ENCODE data around the gene GAB4.

GAB4 gene

GRCh38 chr22:16959345-16959930 lies 48.6 kb downstream of the GAB4 start:
- TF ChIP-seq ZBTB7A (IDR thresholded peaks at IDR 0.05; ENCODE audit: low read depth) (no peak), CREB1 (IDR thresholded peaks at IDR 0.05; ENCODE audit: low read depth) (no peak)

GRCh38 chr22:16958475-16958874 lies 49.5 kb downstream of the GAB4 start:
- no peak for TF ChIP-seq CEBPB (IDR thresholded peaks at IDR 0.05)

- no peak for TF ChIP-seq MAX (IDR thresholded peaks at IDR 0.05)
- TF ChIP-seq USF1 (IDR thresholded peaks at IDR 0.05) = no peak
- TF ChIP-seq FOXM1 (IDR thresholded peaks at IDR 0.05; ENCODE audit: borderline replicate concordance, low read depth) = no peak
- TF ChIP-seq CEBPB (IDR thresholded peaks at IDR 0.05) = no peak
- TF ChIP-seq TEAD4 (IDR thresholded peaks at IDR 0.05) = no peak
- no peak for TF ChIP-seq CREB1 (IDR thresholded peaks at IDR 0.05; ENCODE audit: low read depth)
- TF ChIP-seq EP300 (IDR thresholded peaks at IDR 0.05; ENCODE audit: borderline replicate concordance) = no peak
- no peak for TF ChIP-seq TAF1 (IDR thresholded peaks at IDR 0.05; ENCODE audit: low read depth)
- TF ChIP-seq RAD21 (IDR thresholded peaks at IDR 0.05; ENCODE audit: low read depth) = no peak
- TF ChIP-seq ZBTB7A (IDR thresholded peaks at IDR 0.05; ENCODE audit: low read depth) = no peak
- TF ChIP-seq NFIC (IDR thresholded peaks at IDR 0.05) = no peak
- no peak for TF ChIP-seq YY1 (IDR thresholded peaks at IDR 0.05; ENCODE audit: low read depth)
- no peak for TF ChIP-seq TCF12 (IDR thresholded peaks at IDR 0.05; ENCODE audit: low read depth)
- no peak for TF ChIP-seq REST (IDR thresholded peaks at IDR 0.05; ENCODE audit: low read depth)
Observed at GRCh38 chr22:16957781-16958180, 50.2 kb downstream of the GAB4 start.

- TF ChIP-seq TCF12 (IDR thresholded peaks at IDR 0.05; ENCODE audit: low read depth) (no peak), TEAD4 (IDR thresholded peaks at IDR 0.05) (no peak), CEBPB (IDR thresholded peaks at IDR 0.05) (no peak), TAF1 (IDR thresholded peaks at IDR 0.05; ENCODE audit: low read depth) (no peak), CREB1 (IDR thresholded peaks at IDR 0.05; ENCODE audit: low read depth) (no peak), YY1 (IDR thresholded peaks at IDR 0.05; ENCODE audit: low read depth) (no peak), FOXM1 (IDR thresholded peaks at IDR 0.05; ENCODE audit: borderline replicate concordance, low read depth) (no peak), EGR1 (IDR thresholded peaks at IDR 0.05) (no peak), NFIC (IDR thresholded peaks at IDR 0.05) (no peak), USF1 (IDR thresholded peaks at IDR 0.05) (no peak), EP300 (IDR thresholded peaks at IDR 0.05; ENCODE audit: borderline replicate concordance) (no peak), MAX (IDR thresholded peaks at IDR 0.05) (no peak), RAD21 (IDR thresholded peaks at IDR 0.05; ENCODE audit: low read depth) (no peak), ZBTB7A (IDR thresholded peaks at IDR 0.05; ENCODE audit: low read depth) (no peak), REST (IDR thresholded peaks at IDR 0.05; ENCODE audit: low read depth) (no peak)
Observed at GRCh38 chr22:16956290-16956689, 51.7 kb downstream of the GAB4 start.

- TF ChIP-seq CEBPB (IDR thresholded peaks at IDR 0.05) = no peak
- peak; percentile 14; the same call in 1 of the 2 replicates for TF ChIP-seq NFIC (IDR thresholded peaks at IDR 0.05)
- TF ChIP-seq TAF1 (IDR thresholded peaks at IDR 0.05; ENCODE audit: low read depth) = no peak
Observed at GRCh38 chr22:16955678-16956210, 52.3 kb downstream of the GAB4 start.

- TF ChIP-seq TEAD4 (IDR thresholded peaks at IDR 0.05) = no peak
- TF ChIP-seq FOXM1 (IDR thresholded peaks at IDR 0.05; ENCODE audit: borderline replicate concordance, low read depth) = no peak
- no peak for TF ChIP-seq TAF1 (IDR thresholded peaks at IDR 0.05; ENCODE audit: low read depth)
- TF ChIP-seq MAX (IDR thresholded peaks at IDR 0.05) = no peak
- no peak for TF ChIP-seq YY1 (IDR thresholded peaks at IDR 0.05; ENCODE audit: low read depth)
- no peak for TF ChIP-seq EP300 (IDR thresholded peaks at IDR 0.05; ENCODE audit: borderline replicate concordance)
Observed at GRCh38 chr22:16955081-16955480, 52.9 kb downstream of the GAB4 start.
